Thymus (tissue), 14 donors: ENCODE data around the gene ZBP1. TPM values are rescaled to one million over a fixed set of nuclear protein-coding genes. Genes with fewer than 3 reads are reported as not detected.

Source experiments
- DNase-seq, 9 donors: peaks; one replicate each; pipeline ENCODE4 v3.0.0-alpha.2; 2013; ENCODE audit warnings: low spot score in 9 of 9, low read depth in 6 of 9, missing footprints in 1 of 9
- H3K27ac ChIP-seq, 2 donors: one replicate each; pipeline ENCODE4 v1.5.1; 2013; ENCODE audit warnings: control low read depth in 1 of 2, low read depth in 1 of 2, low read length in 1 of 2, mild to moderate bottlenecking in 1 of 2, moderate library complexity in 1 of 2
- H3K27me3 ChIP-seq, 2 donors: one replicate each; pipeline ENCODE4 v1.5.1; 2013; ENCODE audit warnings: low read length in 1 of 2; ENCODE audit not compliant: control insufficient read depth in 2 of 2, insufficient read depth in 1 of 2
- H3K36me3 ChIP-seq, 2 donors: one replicate each; pipeline ENCODE4 v1.5.1; 2013; ENCODE audit warnings: low read length in 1 of 2, mild to moderate bottlenecking in 1 of 2, moderate library complexity in 1 of 2; ENCODE audit not compliant: control insufficient read depth in 2 of 2, insufficient read depth in 2 of 2
- H3K4me1 ChIP-seq, 2 donors: one replicate each; pipeline ENCODE4 v1.5.1; 2013; ENCODE audit warnings: low read length in 2 of 2; ENCODE audit not compliant: control insufficient read depth in 2 of 2, insufficient read depth in 2 of 2
- H3K4me3 ChIP-seq, 2 donors: one replicate each; pipeline ENCODE4 v1.5.1; 2013; ENCODE audit warnings: low read length in 2 of 2, control low read depth in 1 of 2, mild to moderate bottlenecking in 1 of 2
- H3K9me3 ChIP-seq, 2 donors: one replicate each; pipeline ENCODE4 v1.5.1; 2013; ENCODE audit warnings: low read length in 1 of 2, mild to moderate bottlenecking in 1 of 2; ENCODE audit not compliant: control insufficient read depth in 2 of 2, insufficient read depth in 1 of 2
- WGBS: extraction: QIAGEN DNeasy Blood & Tissue Kit; methylation state at CpG from one replicate; pipeline ENCODE4 v1.1.7; 2013; 5-methylcytosine and 5-hydroxymethylcytosine counted together
- long read RNA-seq, 10 donors: transcript quantifications; one replicate each; lab custom pipeline, GENCODE V29; 2026
- polyA plus RNA-seq: library from polyadenylated mRNA; stranded (reverse); fragments of 200-250 nt; gene quantifications from one replicate; pipeline ENCODE4 v1.2.3, GENCODE V29; 2013
- total RNA-seq: library from RNA; stranded (reverse); fragments of 120-200 nt; gene quantifications from one replicate; pipeline ENCODE4 v1.2.4, GENCODE V29; 2013
- donor health status: healthy.

The ZBP1 gene
- total RNA-seq: 2.0 TPM
- polyA plus RNA-seq: 3.4 TPM
- long read RNA-seq, donor 1: 0 reads
- long read RNA-seq, donor 2: 0 reads
- long read RNA-seq, donor 3, partial matches to known transcripts: 0 of 1 reads
- long read RNA-seq, donor 3, other reads (novel, unspliced or antisense): 0 of 1 reads
- long read RNA-seq, donor 4: 0 reads
- long read RNA-seq, donor 5: 0 reads
- long read RNA-seq, donor 6, partial matches to known transcripts: 0 of 2 reads
- long read RNA-seq, donor 6, other reads (novel, unspliced or antisense): 0 of 2 reads
- long read RNA-seq, donor 7: 0 reads
- long read RNA-seq, donor 8: 0 reads
- long read RNA-seq, donor 9: 0 reads
- long read RNA-seq, donor 10: 0 reads

GRCh38 chr20:57620274-57620990, at the start of gene ZBP1:
Gene ZBP1, minus strand, starts transcription at chr20:57620426. Its CDS starts 131 bp downstream, at chr20:57620295.
- H3K27ac ChIP-seq: peak within 1 kb of the TSS; percentile 53 to 66
- H3K36me3 ChIP-seq: no peaks in the 10 kb centered on the region
- 27% methylated on average over 18 of the region's 18 CpGs for WGBS
- H3K4me3 ChIP-seq: peak within 1 kb of the TSS in 1 of 2 donors; percentile 8
- H3K27me3 ChIP-seq: peaks cover 15 to 36% of the 10 kb centered on the region in 2 donors
- peaks cover 25 to 49% of the 10 kb centered on the region in 2 donors for H3K4me1 ChIP-seq
- H3K9me3 ChIP-seq: peaks cover 0 to 4% of the 10 kb centered on the region in 2 donors
- peak in 6 of 9 donors; percentile 29 to 85 (median 62) for DNase-seq

GRCh38 chr20:57669632-57670031, 49.4 kb upstream of the ZBP1 start:
- H3K27me3 ChIP-seq: peaks cover 0 to 19% of the 10 kb centered on the region in 2 donors
- no peak for DNase-seq
- 96% methylated on average over 8 of the region's 8 CpGs for WGBS
- no peaks in the 10 kb centered on the region for H3K4me1 ChIP-seq
- H3K9me3 ChIP-seq: no peaks in the 10 kb centered on the region
- H3K4me3 ChIP-seq: no peak overlapping the region
- no peaks in the 10 kb centered on the region for H3K36me3 ChIP-seq
- no peak overlapping the region for H3K27ac ChIP-seq

GRCh38 chr20:57667924-57668782, 47.9 kb upstream of the ZBP1 start:
- Histone ChIP-seq H3K36me3 (no peaks in the 10 kb centered on the region), H3K27ac (no peak overlapping the region), H3K4me1 (no peaks in the 10 kb centered on the region), H3K27me3 (peaks cover 0 to 15% of the 10 kb centered on the region in 2 donors), H3K9me3 (no peaks in the 10 kb centered on the region), H3K4me3 (no peak overlapping the region)
- WGBS: 90% methylated on average over 18 of the region's 18 CpGs
- no peak for DNase-seq

- no peak overlapping the region for H3K4me3 ChIP-seq
- no peaks in the 10 kb centered on the region for H3K4me1 ChIP-seq
- H3K27ac ChIP-seq: no peak overlapping the region
- no peaks in the 10 kb centered on the region for H3K9me3 ChIP-seq
- no peaks in the 10 kb centered on the region for H3K36me3 ChIP-seq
- H3K27me3 ChIP-seq: peaks cover 0 to 7% of the 10 kb centered on the region in 2 donors
- no peak for DNase-seq
- WGBS: 95% methylated on average over 16 of the region's 16 CpGs
Measured at GRCh38 chr20:57667388-57667787, 47.2 kb upstream of the ZBP1 start.

GRCh38 chr20:57666834-57667157, 46.6 kb upstream of the ZBP1 start:
- 95% methylated on average over 13 of the region's 13 CpGs for WGBS
- no peaks in the 10 kb centered on the region for H3K4me1 ChIP-seq
- no peaks in the 10 kb centered on the region for H3K36me3 ChIP-seq
- DNase-seq: no peak
- no peak overlapping the region for H3K4me3 ChIP-seq
- no peak overlapping the region for H3K27ac ChIP-seq
- peaks cover 0 to 3% of the 10 kb centered on the region in 2 donors for H3K27me3 ChIP-seq
- H3K9me3 ChIP-seq: no peaks in the 10 kb centered on the region

GRCh38 chr20:57666106-57666833, 46.0 kb upstream of the ZBP1 start:
- no peaks in the 10 kb centered on the region for H3K4me1 ChIP-seq
- no peaks in the 10 kb centered on the region for H3K36me3 ChIP-seq
- no peak for DNase-seq
- no peaks in the 10 kb centered on the region for H3K9me3 ChIP-seq
- no peak overlapping the region for H3K27ac ChIP-seq
- WGBS: 90% methylated on average over 21 of the region's 21 CpGs
- no peaks in the 10 kb centered on the region for H3K27me3 ChIP-seq
- H3K4me3 ChIP-seq: no peak overlapping the region

- DNase-seq: no peak
Measured at GRCh38 chr20:57665589-57665971, 45.4 kb upstream of the ZBP1 start.

GRCh38 chr20:57664924-57665588, 44.8 kb upstream of the ZBP1 start:
- WGBS: 91% methylated on average over 14 of the region's 14 CpGs
- Histone ChIP-seq H3K4me1 (no peaks in the 10 kb centered on the region), H3K9me3 (no peaks in the 10 kb centered on the region), H3K27me3 (no peaks in the 10 kb centered on the region), H3K36me3 (no peaks in the 10 kb centered on the region), H3K4me3 (no peak overlapping the region), H3K27ac (no peak overlapping the region)
- no peak for DNase-seq

More at GRCh38 chr20:57665589-57665971, 45.4 kb upstream of the ZBP1 start:
- Histone ChIP-seq H3K36me3 (no peaks in the 10 kb centered on the region), H3K27me3 (no peaks in the 10 kb centered on the region), H3K9me3 (no peaks in the 10 kb centered on the region), H3K27ac (no peak overlapping the region), H3K4me3 (no peak overlapping the region), H3K4me1 (no peaks in the 10 kb centered on the region)
- 95% methylated on average over 8 of the region's 8 CpGs for WGBS
